ENCODE measurements around the gene RPTOR.

Gene RPTOR

DNA sequence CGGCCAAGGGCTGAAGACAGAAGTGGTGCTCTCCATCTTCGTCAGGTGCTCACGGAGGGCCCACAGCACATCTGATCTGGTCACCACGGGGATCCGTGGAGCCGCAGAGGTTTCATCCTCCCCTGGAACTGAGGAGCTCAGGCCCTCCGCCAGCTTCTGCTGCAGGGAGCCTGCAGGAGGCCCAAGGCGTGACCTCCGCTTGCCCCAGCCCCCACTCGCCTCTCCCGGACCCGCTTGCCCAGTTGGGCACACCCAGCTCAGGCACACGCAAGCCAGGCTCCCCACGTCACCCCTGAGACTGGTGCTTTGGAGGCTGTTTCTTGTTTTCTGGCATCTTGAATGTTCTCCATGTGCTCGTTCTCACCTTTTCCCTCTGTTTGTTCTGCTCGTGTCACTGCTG, 407.7 kb downstream of the RPTOR start:
- H3K4me3 ChIP-seq (ENCODE audit: low read depth, low read length) = no peak overlapping the region
- no peak for DNase-seq (ENCODE audit: low read depth)
- no peak for TF ChIP-seq CTCF (IDR thresholded peaks at IDR 0.05; ENCODE audit: low read depth, low read length, missing control alignments)

GRCh38 chr17:80953471-80954315, 409.1 kb downstream of the RPTOR start:
- TF ChIP-seq CTCF (IDR thresholded peaks at IDR 0.05; ENCODE audit: low read depth, low read length, missing control alignments) = no peak
- H3K4me3 ChIP-seq (ENCODE audit: low read depth, low read length) = no peak overlapping the region
- DNase-seq (ENCODE audit: low read depth) = no peak

DNA sequence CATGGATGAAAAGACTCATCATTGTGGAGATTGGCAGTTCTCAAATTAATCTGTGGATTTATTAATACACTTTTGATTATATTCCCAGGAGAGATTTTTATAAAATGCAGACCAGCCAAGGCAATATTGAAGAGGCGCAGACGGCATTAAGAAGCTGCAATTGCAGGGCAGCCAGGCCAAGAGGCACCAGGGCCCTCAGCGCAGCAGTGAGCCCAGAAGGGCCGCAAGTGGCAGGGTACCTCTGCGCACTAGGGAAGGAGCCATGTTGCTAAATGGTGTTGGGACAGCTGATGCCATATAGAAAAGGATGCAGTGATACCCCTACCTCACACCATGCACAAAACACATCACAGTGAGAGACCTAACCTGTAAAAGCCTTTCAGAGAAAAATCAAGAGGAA, 410.4 kb downstream of the RPTOR start:
- DNase-seq (ENCODE audit: low read depth) = no peak
- no peak for TF ChIP-seq CTCF (IDR thresholded peaks at IDR 0.05; ENCODE audit: low read depth, low read length, missing control alignments)
- no peak overlapping the region for H3K4me3 ChIP-seq (ENCODE audit: low read depth, low read length)

GRCh38 chr17:80955671-80956280, 411.1 kb downstream of the RPTOR start:
- no peak for DNase-seq (ENCODE audit: low read depth)

DNA sequence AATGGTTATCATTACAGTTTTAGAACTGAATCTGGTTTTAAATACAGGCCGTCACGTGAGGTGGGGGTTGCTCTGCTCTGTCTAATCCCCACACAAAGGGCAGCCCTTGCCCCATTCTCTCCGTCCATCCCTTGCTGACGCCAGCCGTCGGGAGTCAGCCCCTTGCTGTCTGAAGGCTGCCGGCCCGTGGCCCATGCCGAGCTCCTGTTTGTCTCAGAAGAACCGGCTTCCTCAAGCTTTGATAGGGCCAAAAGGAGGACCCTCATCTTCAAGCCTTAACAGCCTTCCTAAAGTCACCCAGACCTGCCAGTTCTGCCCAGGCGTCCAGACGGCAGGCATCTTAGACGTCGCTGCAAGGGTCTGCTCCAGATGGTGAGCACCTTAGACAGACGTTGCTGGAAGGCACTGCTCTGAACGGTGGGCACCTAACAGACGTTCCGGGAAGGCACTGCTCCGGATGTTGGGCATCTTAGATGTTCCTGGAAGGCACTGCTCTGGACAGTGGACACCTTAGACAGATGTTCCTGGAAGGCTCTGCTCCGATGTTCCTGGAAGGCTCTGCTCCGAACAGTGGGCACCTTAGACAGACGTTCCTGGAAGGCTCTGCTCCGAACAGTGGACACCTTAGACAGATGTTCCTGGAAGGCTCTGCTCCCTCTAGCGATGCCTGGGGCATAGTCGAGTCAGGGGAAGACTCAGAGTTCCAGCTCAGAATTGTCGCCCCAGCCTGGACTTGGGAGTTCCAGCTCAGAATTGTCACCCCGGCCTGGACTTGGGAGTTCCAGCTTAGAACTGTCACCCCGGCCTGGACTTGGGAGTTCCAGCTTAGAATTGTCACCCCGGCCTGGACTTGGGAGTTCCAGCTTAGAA, 411.9 kb downstream of the RPTOR start:
- no peak overlapping the region for H3K4me3 ChIP-seq (ENCODE audit: low read depth, low read length)
- DNase-seq (ENCODE audit: low read depth) = no peak
- no peak for TF ChIP-seq CTCF (IDR thresholded peaks at IDR 0.05; ENCODE audit: low read depth, low read length, missing control alignments)

More at GRCh38 chr17:80955671-80956280, 411.1 kb downstream of the RPTOR start:
- H3K4me3 ChIP-seq (ENCODE audit: low read depth, low read length) = no peak overlapping the region
- no peak for TF ChIP-seq CTCF (IDR thresholded peaks at IDR 0.05; ENCODE audit: low read depth, low read length, missing control alignments)

DNA sequence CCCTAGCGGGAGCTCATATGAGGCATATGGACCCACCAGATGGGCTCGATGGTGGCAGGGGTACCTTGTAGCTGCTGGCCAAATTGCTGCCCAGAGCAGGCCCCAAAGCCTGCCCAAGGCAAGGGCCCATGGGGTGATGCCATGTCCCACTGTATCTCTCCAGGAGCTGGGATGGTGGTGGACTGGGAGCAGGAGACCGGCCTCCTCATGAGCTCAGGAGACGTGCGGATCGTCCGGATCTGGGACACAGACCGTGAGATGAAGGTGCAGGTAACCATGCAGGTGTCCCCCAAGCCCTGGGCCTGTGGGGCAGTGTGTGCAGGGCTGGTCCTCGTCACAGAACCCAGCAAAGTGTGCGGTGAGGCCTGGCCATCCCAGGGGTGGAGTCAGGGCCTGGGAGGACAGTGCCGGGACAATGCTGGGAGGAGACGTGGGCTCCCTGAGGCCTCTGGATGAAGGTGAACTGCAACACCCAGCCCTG, 412.9 kb downstream of the RPTOR start:
- H3K4me3 ChIP-seq (ENCODE audit: low read depth, low read length) = no peak overlapping the region
- no peak for TF ChIP-seq CTCF (IDR thresholded peaks at IDR 0.05; ENCODE audit: low read depth, low read length, missing control alignments)
- DNase-seq (ENCODE audit: low read depth) = no peak

Data from GM12864 (cell line).